Measurements from ENCODE around the gene STAC3.

- no peak for TF ChIP-seq CTCF (IDR thresholded peaks at IDR 0.05; ENCODE audit: low read length)
- no peak for TF ChIP-seq EZH2 (optimal IDR thresholded peaks at IDR 0.05; ENCODE audit: low read depth, low read length)
- TF ChIP-seq EZH2phosphoT487 (IDR thresholded peaks at IDR 0.05; ENCODE audit: low read length), result no peak
These were observed 37.1 kb downstream of the STAC3 start for GRCh38 chr12:57213763-57214397.

Data from MM.1S (cell line).